HepG2 (cell line): ENCODE measurements around the gene MAPK7. TPM values are rescaled to one million over a fixed set of nuclear protein-coding genes. Genes with fewer than 3 reads are reported as not detected.

ENCODE experiments used
- FOSL2 ChIP-seq: sonication (generic); formaldehyde crosslinking; IDR thresholded peaks from 2 replicates; pipeline ENCODE4 v1.4.0; 2020; ENCODE audit warnings: missing genetic modification reagents
- HOXA5 ChIP-seq: sonication (generic); formaldehyde crosslinking; IDR thresholded peaks from 2 replicates; pipeline ENCODE4 v1.4.0; 2020; ENCODE audit warnings: missing genetic modification reagents
- ISX ChIP-seq: sonication (generic); formaldehyde crosslinking; conservative IDR thresholded peaks from 2 replicates; pipeline ENCODE4 v1.5.0; 2020; ENCODE audit warnings: missing genetic modification reagents
- KLF16 ChIP-seq, 2 experiments: sonication (generic) in 1 of 2; formaldehyde crosslinking in 1 of 2; IDR thresholded peaks; 2 replicates each; pipeline versions ENCODE4 v1.6.1 to v1.8.0; 2016 to 2023; ENCODE audit warnings: missing genetic modification reagents in 2 of 2, missing compliant biosample characterization in 1 of 2
- PHF21A ChIP-seq: sonication (generic); formaldehyde crosslinking; IDR thresholded peaks from 2 replicates; pipeline ENCODE4 v1.5.0; 2020; ENCODE audit warnings: mild to moderate bottlenecking, missing genetic modification reagents
- PHF8 ChIP-seq: sonication (generic); formaldehyde crosslinking; IDR thresholded peaks from 2 replicates; pipeline ENCODE4 v1.5.0; 2020; ENCODE audit warnings: missing genetic modification reagents
- ZBTB3 ChIP-seq: sonication (generic); formaldehyde crosslinking; IDR thresholded peaks from 2 replicates; pipeline ENCODE4 v1.4.0; 2020; ENCODE audit warnings: low read depth, mild to moderate bottlenecking, moderate library complexity, missing genetic modification reagents, borderline replicate concordance
- ZNF484 ChIP-seq: sonication (generic); formaldehyde crosslinking; IDR thresholded peaks from 2 replicates; pipeline ENCODE4 v1.5.1; 2020; ENCODE audit warnings: mild to moderate bottlenecking, low read depth, missing genetic modification reagents, borderline replicate concordance
- ZSCAN20 ChIP-seq: sonication (generic); formaldehyde crosslinking; IDR thresholded peaks from 2 replicates; pipeline ENCODE4 v1.4.0; 2020; ENCODE audit warnings: missing genetic modification reagents, mild to moderate bottlenecking, borderline replicate concordance
- polyA plus RNA-seq, 8 experiments: library from polyadenylated mRNA; depleted of rRNA in 3 of 8; stranded (reverse) in 7 of 8; unstranded in 1 of 8; fragments of >200 nt; fragmentation: Illumina TruSeq in 4 of 8; extraction: Trizol in 4 of 8; gene quantifications; 2 replicates each; pipeline versions ENCODE4 v1.2.1 to v1.2.3, GENCODE V29; 2011 to 2016; ENCODE audit warnings: low read depth in 4 of 8, missing spikeins in 1 of 8, mixed read lengths in 1 of 8; ENCODE audit not compliant: insufficient read depth in 1 of 8
- total RNA-seq, 5 experiments: library from RNA; depleted of rRNA; stranded (reverse); fragments of >200 nt; fragmentation: Illumina TruSeq; extraction: Trizol; gene quantifications; 2 replicates each; pipeline ENCODE4 v1.2.3, GENCODE V29; 2016; ENCODE audit warnings: low read depth in 1 of 5
- TF ChIP-seq, protein P1 (sequence below): sonication (generic); formaldehyde crosslinking; IDR thresholded peaks from 2 replicates; pipeline ENCODE4 v1.4.0; 2020; ENCODE audit warnings: mild to moderate bottlenecking, missing genetic modification reagents
- TF ChIP-seq, protein P2 (sequence below): sonication (generic); formaldehyde crosslinking; IDR thresholded peaks from 2 replicates; pipeline ENCODE4 v1.9.0; 2021; ENCODE audit warnings: mild to moderate bottlenecking, missing genetic modification reagents
- TF ChIP-seq, protein P3 (sequence below): sonication (generic); formaldehyde crosslinking; IDR thresholded peaks from 2 replicates; pipeline ENCODE4 v1.5.1; 2020; ENCODE audit warnings: mild to moderate bottlenecking, missing genetic modification reagents

Gene MAPK7
- total and polyA plus RNA-seq, 2 of the 13 experiments (the other 11 are each of a cell fraction or from before 2014, with no cell fraction given) = 2.9 to 5.9 TPM

DNA sequence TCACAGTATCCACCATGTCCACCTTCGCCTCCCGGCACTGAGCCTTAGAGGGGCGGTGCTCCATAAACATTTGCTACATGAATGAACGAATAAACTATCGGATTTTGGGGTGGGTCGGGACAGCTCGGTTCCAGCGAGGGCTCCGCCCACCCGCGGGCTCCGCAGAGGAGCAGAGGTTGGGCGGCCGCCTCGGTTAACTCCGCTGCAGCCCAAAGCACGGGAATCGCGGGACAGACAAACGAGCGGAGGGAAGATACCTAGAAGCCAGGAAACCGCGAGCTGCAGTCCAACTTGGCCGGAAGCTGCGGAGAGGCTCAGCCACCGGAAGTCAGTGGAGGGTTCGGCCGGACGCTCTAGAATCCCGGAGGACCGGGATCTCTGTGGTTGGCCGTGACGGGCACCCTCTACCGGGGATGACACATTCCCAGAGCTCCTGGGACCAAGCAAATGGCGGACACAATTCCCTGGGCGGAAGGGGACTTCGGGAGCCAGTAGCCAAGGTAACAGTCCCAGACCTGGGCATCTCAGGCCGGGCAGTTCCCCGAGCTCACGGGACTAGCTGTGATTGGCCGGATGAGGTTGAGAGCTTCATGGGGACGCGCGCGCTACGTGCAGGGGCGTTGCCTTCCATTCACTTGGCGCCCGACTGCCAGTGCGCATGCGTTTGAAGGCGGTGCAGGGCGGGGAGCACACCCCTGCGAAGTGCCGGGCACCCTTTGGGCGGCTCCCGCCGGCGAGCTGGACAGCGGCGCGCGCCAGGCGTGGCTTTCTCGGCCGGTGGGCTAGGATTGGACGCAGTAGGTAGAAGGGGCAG lies 489 bp upstream of the MAPK7 start (continued):
- TF ChIP-seq, protein P1, sequence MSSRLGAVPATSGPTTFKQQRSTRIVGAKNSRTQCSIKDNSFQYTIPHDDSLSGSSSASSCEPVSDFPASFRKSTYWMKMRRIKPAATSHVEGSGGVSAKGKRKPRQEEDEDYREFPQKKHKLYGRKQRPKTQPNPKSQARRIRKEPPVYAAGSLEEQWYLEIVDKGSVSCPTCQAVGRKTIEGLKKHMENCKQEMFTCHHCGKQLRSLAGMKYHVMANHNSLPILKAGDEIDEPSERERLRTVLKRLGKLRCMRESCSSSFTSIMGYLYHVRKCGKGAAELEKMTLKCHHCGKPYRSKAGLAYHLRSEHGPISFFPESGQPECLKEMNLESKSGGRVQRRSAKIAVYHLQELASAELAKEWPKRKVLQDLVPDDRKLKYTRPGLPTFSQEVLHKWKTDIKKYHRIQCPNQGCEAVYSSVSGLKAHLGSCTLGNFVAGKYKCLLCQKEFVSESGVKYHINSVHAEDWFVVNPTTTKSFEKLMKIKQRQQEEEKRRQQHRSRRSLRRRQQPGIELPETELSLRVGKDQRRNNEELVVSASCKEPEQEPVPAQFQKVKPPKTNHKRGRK (CRISPR knock-in tag) = no peak
- TF ChIP-seq ZNF484 (CRISPR knock-in tag) = no peak
- 0 out of 2 replicates have a peak, but pooled peaks have one; percentile 50 for TF ChIP-seq ZBTB3 (CRISPR knock-in tag)
- TF ChIP-seq, protein P2, sequence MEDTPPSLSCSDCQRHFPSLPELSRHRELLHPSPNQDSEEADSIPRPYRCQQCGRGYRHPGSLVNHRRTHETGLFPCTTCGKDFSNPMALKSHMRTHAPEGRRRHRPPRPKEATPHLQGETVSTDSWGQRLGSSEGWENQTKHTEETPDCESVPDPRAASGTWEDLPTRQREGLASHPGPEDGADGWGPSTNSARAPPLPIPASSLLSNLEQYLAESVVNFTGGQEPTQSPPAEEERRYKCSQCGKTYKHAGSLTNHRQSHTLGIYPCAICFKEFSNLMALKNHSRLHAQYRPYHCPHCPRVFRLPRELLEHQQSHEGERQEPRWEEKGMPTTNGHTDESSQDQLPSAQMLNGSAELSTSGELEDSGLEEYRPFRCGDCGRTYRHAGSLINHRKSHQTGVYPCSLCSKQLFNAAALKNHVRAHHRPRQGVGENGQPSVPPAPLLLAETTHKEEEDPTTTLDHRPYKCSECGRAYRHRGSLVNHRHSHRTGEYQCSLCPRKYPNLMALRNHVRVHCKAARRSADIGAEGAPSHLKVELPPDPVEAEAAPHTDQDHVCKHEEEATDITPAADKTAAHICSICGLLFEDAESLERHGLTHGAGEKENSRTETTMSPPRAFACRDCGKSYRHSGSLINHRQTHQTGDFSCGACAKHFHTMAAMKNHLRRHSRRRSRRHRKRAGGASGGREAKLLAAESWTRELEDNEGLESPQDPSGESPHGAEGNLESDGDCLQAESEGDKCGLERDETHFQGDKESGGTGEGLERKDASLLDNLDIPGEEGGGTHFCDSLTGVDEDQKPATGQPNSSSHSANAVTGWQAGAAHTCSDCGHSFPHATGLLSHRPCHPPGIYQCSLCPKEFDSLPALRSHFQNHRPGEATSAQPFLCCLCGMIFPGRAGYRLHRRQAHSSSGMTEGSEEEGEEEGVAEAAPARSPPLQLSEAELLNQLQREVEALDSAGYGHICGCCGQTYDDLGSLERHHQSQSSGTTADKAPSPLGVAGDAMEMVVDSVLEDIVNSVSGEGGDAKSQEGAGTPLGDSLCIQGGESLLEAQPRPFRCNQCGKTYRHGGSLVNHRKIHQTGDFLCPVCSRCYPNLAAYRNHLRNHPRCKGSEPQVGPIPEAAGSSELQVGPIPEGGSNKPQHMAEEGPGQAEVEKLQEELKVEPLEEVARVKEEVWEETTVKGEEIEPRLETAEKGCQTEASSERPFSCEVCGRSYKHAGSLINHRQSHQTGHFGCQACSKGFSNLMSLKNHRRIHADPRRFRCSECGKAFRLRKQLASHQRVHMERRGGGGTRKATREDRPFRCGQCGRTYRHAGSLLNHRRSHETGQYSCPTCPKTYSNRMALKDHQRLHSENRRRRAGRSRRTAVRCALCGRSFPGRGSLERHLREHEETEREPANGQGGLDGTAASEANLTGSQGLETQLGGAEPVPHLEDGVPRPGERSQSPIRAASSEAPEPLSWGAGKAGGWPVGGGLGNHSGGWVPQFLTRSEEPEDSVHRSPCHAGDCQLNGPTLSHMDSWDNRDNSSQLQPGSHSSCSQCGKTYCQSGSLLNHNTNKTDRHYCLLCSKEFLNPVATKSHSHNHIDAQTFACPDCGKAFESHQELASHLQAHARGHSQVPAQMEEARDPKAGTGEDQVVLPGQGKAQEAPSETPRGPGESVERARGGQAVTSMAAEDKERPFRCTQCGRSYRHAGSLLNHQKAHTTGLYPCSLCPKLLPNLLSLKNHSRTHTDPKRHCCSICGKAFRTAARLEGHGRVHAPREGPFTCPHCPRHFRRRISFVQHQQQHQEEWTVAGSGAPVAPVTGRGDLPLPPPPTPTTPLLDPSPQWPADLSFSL (CRISPR knock-in tag) = no peak
- TF ChIP-seq PHF21A (CRISPR knock-in tag) = peak; percentile 92
- TF ChIP-seq HOXA5 (CRISPR knock-in tag) = 0 out of 2 replicates have a peak, but pooled peaks have one; percentile 17
- TF ChIP-seq PHF8 (CRISPR knock-in tag) = peak; percentile 85
- TF ChIP-seq ZSCAN20 (CRISPR knock-in tag) = 0 out of 2 replicates have a peak, but pooled peaks have one; percentile 15
- TF ChIP-seq KLF16 (CRISPR knock-in tag; IDR thresholded peaks at IDR 0.05) = peak in 1 of 2 experiments; percentile 42; a peak in 1 of 4 replicates
- TF ChIP-seq, protein P3, sequence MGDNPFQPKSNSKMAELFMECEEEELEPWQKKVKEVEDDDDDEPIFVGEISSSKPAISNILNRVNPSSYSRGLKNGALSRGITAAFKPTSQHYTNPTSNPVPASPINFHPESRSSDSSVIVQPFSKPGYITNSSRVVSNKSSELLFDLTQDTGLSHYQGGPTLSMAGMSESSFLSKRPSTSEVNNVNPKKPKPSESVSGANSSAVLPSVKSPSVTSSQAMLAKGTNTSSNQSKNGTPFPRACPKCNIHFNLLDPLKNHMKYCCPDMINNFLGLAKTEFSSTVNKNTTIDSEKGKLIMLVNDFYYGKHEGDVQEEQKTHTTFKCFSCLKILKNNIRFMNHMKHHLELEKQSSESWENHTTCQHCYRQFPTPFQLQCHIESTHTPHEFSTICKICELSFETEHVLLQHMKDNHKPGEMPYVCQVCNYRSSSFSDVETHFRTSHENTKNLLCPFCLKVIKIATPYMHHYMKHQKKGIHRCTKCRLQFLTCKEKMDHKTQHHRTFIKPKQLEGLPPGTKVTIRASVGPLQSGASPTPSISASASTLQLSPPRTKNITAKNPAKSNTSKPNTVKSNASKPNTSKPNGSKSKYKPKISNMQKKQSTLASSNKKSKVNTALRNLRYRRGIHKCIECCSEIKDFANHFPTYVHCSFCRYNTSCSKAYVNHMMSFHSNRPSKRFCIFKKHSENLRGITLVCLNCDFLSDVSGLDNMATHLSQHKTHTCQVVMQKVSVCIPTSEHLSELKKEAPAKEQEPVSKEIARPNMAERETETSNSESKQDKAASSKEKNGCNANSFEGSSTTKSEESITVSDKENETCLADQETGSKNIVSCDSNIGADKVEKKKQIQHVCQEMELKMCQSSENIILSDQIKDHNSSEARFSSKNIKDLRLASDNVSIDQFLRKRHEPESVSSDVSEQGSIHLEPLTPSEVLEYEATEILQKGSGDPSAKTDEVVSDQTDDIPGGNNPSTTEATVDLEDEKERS (CRISPR knock-in tag) = peak; percentile 23; the same call in 1 of the 2 replicates
- TF ChIP-seq ISX = 0 out of 2 replicates have a peak, but pooled peaks have one; percentile 35
- TF ChIP-seq FOSL2 (CRISPR knock-in tag) = no peak
